Peyer's patch (tissue), 4 donors: Measurements from ENCODE around the gene RAPGEF2. TPM values are rescaled to one million over a fixed set of nuclear protein-coding genes. Genes with fewer than 3 reads are reported as not detected.

ENCODE experiments used
- DNase-seq, 3 donors: peaks; one replicate each; pipeline ENCODE4 v3.0.0-alpha.2; 2017 to 2019
- H3K27ac ChIP-seq, 4 donors: fragments of 200-600 bp; sonication (generic); one replicate each; pipeline ENCODE4 v1.5.1; 2016 to 2019
- H3K27me3 ChIP-seq, 2 donors: fragments of 200-600 bp; sonication (generic); one replicate each; pipeline ENCODE4 v1.5.1; 2019
- H3K36me3 ChIP-seq, 3 donors: fragments of 200-600 bp; sonication (generic); one replicate each; pipeline ENCODE4 v1.5.1; 2016 to 2019
- H3K4me1 ChIP-seq, 4 donors: fragments of 200-600 bp; sonication (generic); one replicate each; pipeline ENCODE4 v1.5.1; 2016 to 2019
- H3K4me3 ChIP-seq, 4 donors: fragments of 200-600 bp; sonication (generic); 1 replicate in 3 of 4; 2 replicates in 1 of 4; pipeline ENCODE4 v1.5.1; 2016 to 2019; ENCODE audit warnings: mild to moderate bottlenecking in 1 of 4
- H3K9me3 ChIP-seq, 4 donors: fragments of 200-600 bp; sonication (generic); one replicate each; pipeline ENCODE4 v1.5.1; 2016 to 2019; ENCODE audit warnings: mild to moderate bottlenecking in 1 of 4
- CTCF ChIP-seq, 6 experiments: fragments of 450-650 bp in 4 of 6; fragments of 200-600 bp in 2 of 6; sonication (generic) in 1 of 6; IDR thresholded peaks; one replicate each; pipeline ENCODE4 v1.5.1; 2017 to 2019; ENCODE audit warnings: antibody characterized with exemption in 6 of 6, mild to moderate bottlenecking in 3 of 6, moderate library complexity in 1 of 6
- POLR2A ChIP-seq, 2 donors: fragments of 450-650 bp; IDR thresholded peaks; one replicate each; pipeline ENCODE4 v1.5.1; 2017; ENCODE audit warnings: antibody characterized with exemption in 2 of 2, mild to moderate bottlenecking in 2 of 2, moderate library complexity in 2 of 2
- total RNA-seq, 4 donors: library from RNA; depleted of rRNA; stranded (reverse); fragments of >200 nt; gene quantifications; one replicate each; pipeline ENCODE4 v1.1.0, GENCODE V29; 2016

RAPGEF2 gene
- total RNA-seq, 4 donors from 2014 or later, result 30.1 to 81.7 (median 41.4) TPM

GRCh38 chr4:159101988-159102621 lies 774 bp upstream of the RAPGEF2 start:
- Histone ChIP-seq H3K9me3 (no peaks in the 10 kb centered on the region), H3K27ac (peak overlapping the region; percentile 88 to 99 (median 94)), H3K4me3 (peak overlapping the region; percentile 84 to 100 (median 96)), H3K4me1 (peaks cover 0 to 18% (median 4%) of the 10 kb centered on the region in 4 donors), H3K36me3 (no peaks in the 10 kb centered on the region), H3K27me3 (no peaks in the 10 kb centered on the region)
- DNase-seq, result no peak
- TF ChIP-seq POLR2A (IDR thresholded peaks at IDR 0.05) (no peak), CTCF (IDR thresholded peaks at IDR 0.05) (no peak)

- H3K4me3 ChIP-seq, result peak overlapping the region; percentile 84 to 100 (median 96)
- no peaks in the 10 kb centered on the region for H3K36me3 ChIP-seq
- peak overlapping the region; percentile 88 to 99 (median 94) for H3K27ac ChIP-seq
- TF ChIP-seq CTCF (IDR thresholded peaks at IDR 0.05), result no peak
- TF ChIP-seq POLR2A (IDR thresholded peaks at IDR 0.05), result no peak
- peak; percentile 35 to 75 (median 69) for DNase-seq
- H3K9me3 ChIP-seq, result no peaks in the 10 kb centered on the region
- peaks cover 0 to 18% (median 4%) of the 10 kb centered on the region in 4 donors for H3K4me1 ChIP-seq
- no peaks in the 10 kb centered on the region for H3K27me3 ChIP-seq
Observed at GRCh38 chr4:159103384-159103990, 608 bp downstream of the RAPGEF2 start.

- Histone ChIP-seq H3K4me1 (peaks cover 0 to 18% (median 4%) of the 10 kb centered on the region in 4 donors), H3K9me3 (no peaks in the 10 kb centered on the region), H3K27ac (peak overlapping the region in 3 of 4 donors; percentile 88 to 99 (median 95)), H3K36me3 (no peaks in the 10 kb centered on the region), H3K27me3 (no peaks in the 10 kb centered on the region), H3K4me3 (peak overlapping the region; percentile 84 to 100 (median 96))
- TF ChIP-seq POLR2A (IDR thresholded peaks at IDR 0.05) (no peak), CTCF (IDR thresholded peaks at IDR 0.05) (peak in 3 of 6 experiments; percentile 2 to 12 (median 10))
- DNase-seq, result no peak
Observed at GRCh38 chr4:159104694-159105414, 2.0 kb downstream of the RAPGEF2 start.

GRCh38 chr4:159105761-159106243 lies 2.9 kb downstream of the RAPGEF2 start:
- no peaks in the 10 kb centered on the region for H3K27me3 ChIP-seq
- H3K36me3 ChIP-seq, result no peaks in the 10 kb centered on the region
- no peak for TF ChIP-seq CTCF (IDR thresholded peaks at IDR 0.05)
- no peak for TF ChIP-seq POLR2A (IDR thresholded peaks at IDR 0.05)
- H3K4me1 ChIP-seq, result peaks cover 0 to 18% (median 4%) of the 10 kb centered on the region in 4 donors
- H3K27ac ChIP-seq, result no peak overlapping the region
- H3K4me3 ChIP-seq, result peak overlapping the region in 2 of 4 donors; percentile 96 to 100
- DNase-seq, result no peak
- no peaks in the 10 kb centered on the region for H3K9me3 ChIP-seq

- Histone ChIP-seq H3K36me3 (no peaks in the 10 kb centered on the region), H3K27ac (no peak overlapping the region), H3K27me3 (no peaks in the 10 kb centered on the region), H3K4me3 (no peak overlapping the region), H3K4me1 (peaks cover 0 to 18% (median 4%) of the 10 kb centered on the region in 4 donors), H3K9me3 (no peaks in the 10 kb centered on the region)
- TF ChIP-seq CTCF (IDR thresholded peaks at IDR 0.05) (no peak), POLR2A (IDR thresholded peaks at IDR 0.05) (no peak)
- DNase-seq, result no peak
Observed at GRCh38 chr4:159106636-159107035, 3.8 kb downstream of the RAPGEF2 start.
